HG02840 (cell line): ENCODE measurements around the gene EEFSEC.

Source experiments
- ATAC-seq: cut with Tn5 transposase; IDR thresholded peaks from one replicate; pipeline ENCODE4 v1.9.1; 2021; ENCODE audit warnings: mild to moderate bottlenecking, moderate library complexity, moderate number of reproducible peaks; ENCODE audit not compliant: unreplicated experiment, low FRiP score

EEFSEC gene

DNA sequence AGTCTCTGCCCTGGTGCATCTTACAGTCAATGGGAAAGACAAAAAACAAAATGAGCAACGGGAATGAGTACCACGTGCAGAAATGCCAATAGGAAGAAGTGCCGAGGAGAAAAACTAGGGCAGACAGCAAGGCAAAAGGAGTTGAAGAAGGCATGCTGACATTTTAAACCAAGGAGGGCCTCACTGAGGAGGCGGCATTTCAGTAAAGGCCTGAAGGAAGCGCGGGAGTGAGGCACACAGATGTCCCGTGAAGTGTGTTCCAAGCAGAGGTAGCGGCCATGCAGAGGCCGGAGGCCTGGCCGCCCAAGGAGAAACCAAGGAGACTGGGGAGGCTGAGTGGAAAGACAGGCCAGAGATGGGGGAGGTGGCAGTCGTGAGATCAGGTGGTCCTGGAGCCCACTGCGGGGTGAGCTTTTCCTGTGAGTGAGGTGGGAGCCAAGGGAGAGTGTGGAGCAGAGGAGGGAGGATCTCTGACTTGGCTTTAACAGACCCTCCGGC, 278.6 kb downstream of the EEFSEC start:
- ATAC-seq: no peak

GRCh38 chr3:128432301-128432970, 279.2 kb downstream of the EEFSEC start:
- ATAC-seq: no peak

DNA sequence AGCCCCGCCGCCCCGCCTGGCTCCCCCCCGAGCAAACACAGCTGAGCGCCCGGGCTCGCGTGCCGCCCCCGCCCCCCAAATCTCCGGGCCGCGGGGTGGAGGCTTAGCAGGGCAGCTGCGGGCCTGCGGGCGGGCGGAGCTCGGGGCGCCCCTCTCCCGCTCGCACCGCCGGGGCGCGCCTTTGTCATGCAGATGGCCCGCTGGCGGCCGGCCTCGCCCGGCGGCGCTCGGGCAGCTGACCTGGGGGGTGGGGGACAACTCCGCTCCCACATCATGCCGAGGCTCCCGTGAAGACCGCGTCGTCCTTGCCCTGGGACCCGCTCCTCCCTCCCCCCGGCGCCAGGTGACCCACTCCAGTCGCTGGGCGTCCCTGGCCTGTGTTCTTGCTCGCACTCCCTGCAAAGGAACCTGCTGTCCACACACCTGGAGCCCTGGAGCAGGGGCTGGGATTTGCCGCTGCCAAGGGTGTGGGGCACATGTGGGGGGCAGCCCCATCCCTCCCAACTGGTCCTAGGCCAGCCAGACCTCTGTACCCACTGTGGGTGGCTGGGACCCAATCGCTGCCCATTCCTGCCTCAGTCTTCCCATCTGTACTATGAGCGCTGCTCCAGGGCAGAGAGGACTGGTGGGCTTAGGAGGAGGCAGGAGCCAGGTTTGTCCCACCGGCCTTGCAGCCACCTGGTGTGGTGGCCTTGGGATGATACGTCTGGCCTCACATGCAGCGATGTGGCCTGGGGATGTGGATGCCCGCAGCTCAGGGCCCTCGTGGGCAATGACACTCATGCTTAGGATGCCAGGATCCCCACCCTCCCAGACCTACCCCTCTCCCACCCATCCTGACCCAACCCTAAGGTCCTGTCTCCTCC, 279.9 kb downstream of the EEFSEC start:
- no peak for ATAC-seq

DNA sequence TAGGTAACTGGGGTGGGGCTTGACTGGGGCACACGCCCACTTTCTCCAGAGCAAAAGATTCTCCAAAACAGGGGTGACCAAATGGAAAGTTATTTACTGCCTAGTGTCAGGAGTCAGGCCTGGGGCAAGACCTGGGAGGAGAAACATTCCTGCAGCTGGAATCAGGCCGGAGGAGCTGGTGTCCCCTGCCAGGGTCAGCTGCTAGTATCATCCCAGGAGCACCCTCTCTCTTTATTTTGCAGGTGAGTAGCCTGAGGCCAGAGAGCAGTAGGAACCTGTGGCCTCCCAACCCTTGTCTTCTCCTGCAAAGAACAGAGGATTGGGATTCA, 280.5 kb downstream of the EEFSEC start:
- no peak for ATAC-seq

GRCh38 chr3:128434524-128434923, 281.2 kb downstream of the EEFSEC start:
- no peak for ATAC-seq

DNA sequence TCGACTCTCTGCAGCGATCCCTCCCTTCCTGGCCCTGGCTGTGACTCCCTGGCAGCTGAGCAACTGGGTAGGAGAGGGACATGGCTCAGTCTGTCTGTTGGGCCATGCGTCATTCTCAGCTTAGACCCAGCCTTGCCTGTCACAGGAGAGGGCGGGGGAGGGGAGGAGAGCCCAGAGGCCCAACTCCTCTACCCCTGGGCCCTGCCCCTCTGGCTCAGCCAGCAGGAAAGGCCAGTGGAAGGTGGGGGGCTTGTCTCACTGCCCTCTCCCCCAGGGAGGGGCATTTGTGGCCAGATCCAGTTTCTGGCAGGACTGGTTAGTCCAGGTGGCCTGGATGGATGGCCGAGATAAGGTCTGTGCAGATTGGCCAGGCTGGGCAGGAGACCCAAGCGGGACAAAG, 281.8 kb downstream of the EEFSEC start:
- ATAC-seq: no peak

DNA sequence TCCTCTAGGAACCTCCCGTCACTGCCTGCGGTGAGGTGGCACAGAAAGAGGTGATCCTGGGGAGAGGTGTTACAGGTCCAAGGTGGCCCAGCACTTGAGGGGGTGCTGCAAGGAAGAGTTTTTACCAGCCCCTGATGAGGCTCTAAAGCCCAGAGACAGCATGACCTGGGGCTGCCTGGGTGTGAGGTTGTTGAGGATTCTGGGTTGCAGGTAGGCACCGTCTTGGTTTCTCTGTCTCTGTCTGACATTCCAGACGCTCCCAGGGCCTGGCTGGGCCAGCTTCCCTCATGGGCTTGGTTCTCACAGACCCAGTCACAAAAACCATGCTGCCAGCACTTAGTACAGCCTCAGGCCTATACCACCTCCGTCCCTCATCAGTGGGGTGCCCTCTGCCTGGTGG, 282.3 kb downstream of the EEFSEC start:
- ATAC-seq: no peak

- ATAC-seq: no peak
Measured at GRCh38 chr3:128436214-128436613, 282.9 kb downstream of the EEFSEC start.

DNA sequence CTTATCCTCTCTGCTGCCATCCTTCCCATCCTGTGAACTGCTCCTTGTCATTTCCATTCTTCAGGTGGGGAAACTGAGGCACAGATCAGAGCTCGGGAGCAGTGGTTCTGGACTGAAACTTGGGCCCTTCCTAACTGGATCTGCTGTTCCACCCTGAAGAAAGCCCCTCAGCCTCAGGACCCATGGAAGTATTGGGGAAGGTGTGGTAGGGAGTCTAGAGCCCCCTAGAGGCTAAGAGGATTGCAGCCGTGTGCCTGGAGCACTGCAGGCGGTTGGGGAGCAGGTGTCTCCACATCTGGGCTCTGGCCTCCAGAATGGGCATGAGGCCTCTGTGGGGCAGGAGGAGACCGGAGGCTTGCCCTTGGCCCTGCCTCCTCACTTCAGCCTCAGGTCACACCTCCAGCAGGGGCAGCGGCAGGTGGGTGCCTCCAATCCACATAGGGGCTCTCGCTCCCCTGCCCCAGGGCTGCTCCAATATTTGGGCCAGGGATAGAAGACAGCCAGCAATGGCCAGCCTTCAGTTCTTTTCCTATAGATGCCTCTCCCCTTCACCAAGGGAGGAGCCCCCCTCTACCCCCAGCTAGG, 285.3 kb downstream of the EEFSEC start:
- no peak for ATAC-seq

DNA sequence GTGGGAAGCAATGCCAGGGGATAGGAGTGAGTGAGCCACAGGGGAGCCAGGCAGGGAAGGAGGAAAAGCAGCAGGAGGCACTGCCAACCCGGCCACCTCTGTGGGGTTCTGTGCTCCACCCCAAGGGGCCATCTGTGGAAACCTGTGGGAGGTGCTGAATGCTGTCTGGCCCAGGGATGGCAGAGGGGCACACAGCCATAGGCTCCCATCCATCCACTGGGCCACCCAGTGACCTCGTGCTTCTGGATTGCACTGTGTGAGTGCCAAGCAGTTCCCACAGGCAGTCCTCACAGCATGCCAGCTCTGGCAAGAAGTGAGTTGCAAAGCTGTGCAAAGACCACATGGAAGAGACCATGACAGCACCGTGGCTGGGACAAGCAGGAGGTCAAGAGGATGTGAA, 285.9 kb downstream of the EEFSEC start:
- ATAC-seq: no peak

DNA sequence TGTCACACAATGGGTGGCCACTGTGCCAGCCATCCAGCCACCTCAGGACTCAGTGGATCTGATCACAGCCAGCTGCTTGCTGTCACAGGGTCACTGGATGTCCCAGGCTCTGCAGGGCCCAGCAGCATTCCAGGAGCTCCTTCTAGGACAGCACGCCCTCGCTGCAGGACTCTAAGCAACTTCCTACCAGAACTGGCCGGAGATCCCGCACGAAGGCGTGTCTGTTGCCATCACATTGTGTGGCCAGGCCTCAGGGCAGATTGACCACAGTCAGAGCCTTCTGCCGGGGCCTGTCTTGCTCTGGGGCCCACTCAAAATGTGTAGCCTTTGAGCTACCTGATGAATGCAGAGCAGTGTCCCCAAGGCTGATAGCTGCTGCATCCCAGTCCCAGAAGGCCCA, 288.8 kb downstream of the EEFSEC start:
- no peak for ATAC-seq

DNA sequence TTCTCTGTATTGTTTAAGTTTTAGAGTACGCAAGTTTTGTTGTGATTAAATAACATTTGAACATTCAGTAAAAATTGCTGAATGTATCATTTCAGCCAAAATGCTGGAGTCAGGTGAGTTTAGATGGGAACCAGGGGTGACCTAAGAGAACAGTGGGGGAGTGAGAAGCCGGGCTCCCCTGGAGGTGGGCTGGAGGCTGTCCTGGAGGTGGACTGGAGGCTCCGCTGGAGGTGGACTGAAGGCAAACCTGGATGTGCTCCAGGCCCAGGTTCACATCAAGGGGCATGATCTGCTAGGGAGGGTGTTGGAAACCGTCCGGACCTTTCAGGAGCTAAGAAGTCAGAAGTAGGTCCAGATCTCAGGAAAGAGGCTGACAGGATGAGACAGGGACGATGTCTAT, 289.7 kb downstream of the EEFSEC start:
- no peak for ATAC-seq

DNA sequence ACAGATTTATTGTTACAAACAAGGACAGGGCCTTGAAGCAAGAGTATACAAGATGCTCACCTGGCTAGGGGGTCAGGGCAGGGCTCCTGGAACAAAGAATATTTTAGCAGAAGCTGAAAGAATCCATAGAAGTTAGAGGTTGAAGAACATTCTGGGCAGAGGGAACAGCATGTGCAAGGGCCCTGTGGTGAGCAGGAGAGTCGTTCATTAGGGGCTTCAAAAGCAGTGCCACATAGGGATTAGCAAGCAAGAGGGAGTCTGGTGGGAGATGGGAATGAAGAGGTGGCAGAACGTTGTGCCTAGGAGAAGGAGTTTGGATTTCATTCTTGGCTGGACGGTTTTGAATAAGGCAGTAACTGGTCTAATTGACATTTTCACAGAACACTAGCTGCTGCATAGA, 290.5 kb downstream of the EEFSEC start:
- no peak for ATAC-seq

DNA sequence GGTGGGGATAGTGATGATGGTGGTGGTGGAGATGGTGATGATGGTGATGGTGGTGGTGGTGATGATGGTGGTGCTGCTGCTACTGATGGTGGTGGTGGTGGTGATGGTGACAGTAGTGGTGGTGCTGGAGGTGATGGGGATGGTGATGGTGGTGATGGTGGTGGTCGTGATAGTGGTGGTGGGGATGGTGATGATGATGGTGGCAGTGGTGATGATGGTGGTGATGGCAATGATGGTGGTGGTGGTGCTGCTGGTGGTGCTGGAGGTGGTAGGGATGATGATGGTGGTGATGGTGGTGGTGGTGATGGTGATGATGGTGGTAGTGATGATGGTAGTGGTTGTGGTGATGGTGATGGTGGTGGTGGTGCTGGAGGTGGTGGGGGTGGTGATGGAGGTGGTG, 292.1 kb downstream of the EEFSEC start:
- ATAC-seq: no peak

DNA sequence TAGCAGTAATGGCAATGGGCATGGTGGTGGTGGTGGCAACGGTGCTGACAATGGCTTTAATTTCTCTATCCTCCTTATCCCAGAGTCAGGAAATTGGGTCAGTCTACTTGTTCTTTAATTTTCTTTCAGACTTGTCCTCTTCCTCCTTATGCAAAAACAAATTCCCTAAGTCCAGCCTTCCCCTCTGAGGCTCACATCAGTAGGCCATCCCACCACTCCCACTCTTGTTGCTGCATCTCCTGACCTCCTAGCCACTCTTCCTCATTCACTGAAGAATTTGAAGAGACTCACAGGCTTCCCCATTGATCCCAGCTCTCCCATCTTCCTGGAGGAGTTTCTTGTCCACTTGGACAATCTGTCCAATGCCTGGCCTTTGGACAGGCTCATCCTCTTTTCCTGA, 293.5 kb downstream of the EEFSEC start:
- ATAC-seq: no peak

DNA sequence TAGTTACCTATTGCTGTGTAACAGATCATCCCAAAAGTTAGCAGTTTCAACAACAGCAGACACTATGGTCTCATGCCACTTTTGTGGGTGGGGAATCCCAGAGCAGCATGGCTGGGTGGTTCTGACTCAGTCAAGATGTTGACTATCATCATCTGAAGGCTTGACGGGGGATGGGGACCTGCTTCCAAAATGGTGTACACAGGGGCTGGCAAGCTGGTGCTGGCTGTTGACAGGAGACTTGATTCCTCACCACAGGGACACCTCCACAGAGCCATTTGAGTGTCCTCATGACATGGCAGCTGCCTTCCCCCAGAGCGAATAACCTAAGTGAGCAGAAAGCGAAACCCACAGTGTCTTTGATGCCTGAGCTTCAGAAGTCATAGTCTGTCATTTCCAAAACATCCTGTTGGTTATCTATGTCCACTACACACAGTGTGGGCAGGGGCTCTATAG, 294.3 kb downstream of the EEFSEC start:
- ATAC-seq: no peak

- ATAC-seq: no peak
Measured at GRCh38 chr3:128448491-128448890, 295.2 kb downstream of the EEFSEC start.

GRCh38 chr3:128449111-128449638, 295.9 kb downstream of the EEFSEC start:
- ATAC-seq: no peak

GRCh38 chr3:128452120-128452519, 298.8 kb downstream of the EEFSEC start:
- ATAC-seq: no peak

GRCh38 chr3:128452678-128453275, 299.5 kb downstream of the EEFSEC start:
- ATAC-seq: no peak
